GM18505 (cell line): ENCODE results near the gene AJM1.
"Not testable (repeated sequence)": the region's sequence is repeated elsewhere in the genome, so short reads cannot be mapped to it uniquely, and the experiment has no call there.

Experiments used
- ATAC-seq: cut with Tn5 transposase; IDR thresholded peaks from one replicate; pipeline ENCODE4 v1.9.1; 2021; ENCODE audit not compliant: unreplicated experiment
- POLR2A ChIP-seq: IDR thresholded peaks from 4 replicates; pipeline ENCODE4 v1.6.1; 2011; ENCODE audit warnings: borderline replicate concordance; ENCODE audit not compliant: insufficient read depth, insufficient read length; ENCODE audit errors: extremely low read depth

Gene AJM1

DNA sequence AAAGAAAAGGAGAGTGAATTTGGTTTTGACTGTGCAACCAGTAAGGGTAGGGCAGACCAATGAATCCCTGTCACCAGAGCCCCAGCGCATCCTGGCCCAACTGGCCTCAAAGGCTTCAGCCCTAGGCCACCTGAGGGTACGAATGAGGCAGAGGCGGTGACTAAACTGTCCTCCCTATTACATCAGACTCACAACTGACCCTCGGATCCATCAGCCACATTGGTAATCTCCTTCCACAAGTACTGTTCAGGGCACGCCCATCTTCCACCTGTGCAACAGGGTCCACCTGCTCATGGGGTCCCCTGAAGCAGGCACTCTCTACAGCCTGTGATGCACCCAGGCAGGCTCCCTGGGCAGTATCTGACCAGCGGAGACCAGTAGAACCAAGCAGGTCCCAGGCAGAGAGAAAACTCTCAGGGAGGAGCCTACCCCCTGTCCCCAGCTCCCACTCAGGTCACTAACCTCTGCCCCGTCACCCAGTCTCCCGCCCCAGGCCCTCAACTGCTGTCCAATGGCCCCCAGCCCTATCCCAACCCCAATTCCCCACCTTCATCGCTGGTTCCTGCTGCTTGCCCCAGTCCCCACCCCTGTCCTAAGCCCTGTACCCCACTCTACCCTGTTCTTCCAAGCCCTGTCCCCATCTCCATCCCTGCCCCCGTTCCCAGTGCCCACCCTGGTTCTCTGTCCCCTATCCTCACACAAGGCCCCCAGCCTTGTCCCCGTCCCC is 22.9 kb downstream of the AJM1 start:
- ATAC-seq: no peak
- TF ChIP-seq POLR2A: no peak

DNA sequence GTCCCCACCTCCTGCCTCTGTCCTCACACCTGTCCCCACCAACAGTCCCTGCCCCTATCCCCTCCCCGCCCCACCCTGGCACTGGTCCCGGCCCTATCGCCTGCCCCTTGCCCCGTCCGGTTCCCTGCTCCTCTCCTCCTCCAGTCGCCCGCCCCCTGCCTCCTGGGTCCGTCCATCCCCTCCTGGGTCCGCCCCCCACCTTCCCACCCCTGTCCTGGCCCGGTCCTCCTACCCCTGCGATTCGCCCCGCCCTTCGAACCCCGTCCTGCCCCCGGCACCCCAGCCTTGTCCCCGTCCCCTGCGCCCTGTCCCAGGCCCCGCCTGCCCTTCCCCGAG is 23.5 kb downstream of the AJM1 start:
- TF ChIP-seq POLR2A: no peak
- no peak for ATAC-seq

DNA sequence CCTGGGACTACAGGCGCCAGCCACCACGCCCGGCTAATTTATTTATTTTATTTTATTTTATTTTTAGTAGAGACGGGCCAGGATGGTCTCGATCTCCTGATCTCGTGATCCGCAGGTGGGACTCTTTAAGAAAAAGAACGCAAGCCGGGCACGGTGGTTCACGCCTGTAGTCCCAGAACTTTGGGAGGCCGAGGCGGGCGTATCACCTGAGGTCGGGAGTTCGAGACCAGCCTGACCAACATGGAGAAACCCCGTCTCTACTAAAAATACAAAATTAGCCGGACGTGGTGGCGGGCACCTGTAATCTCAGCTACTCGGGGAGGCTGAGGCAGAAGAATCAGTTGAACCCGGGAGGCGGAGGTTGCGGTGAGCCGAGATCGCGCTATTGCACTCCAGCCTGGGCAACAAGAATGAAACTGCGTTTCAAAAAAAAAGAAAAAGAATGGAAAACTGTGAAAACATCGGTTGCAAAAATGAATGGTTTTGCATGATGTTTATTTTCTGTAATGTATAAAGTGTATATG is 24.7 kb downstream of the AJM1 start:
- ATAC-seq: not testable (repeated sequence)

DNA sequence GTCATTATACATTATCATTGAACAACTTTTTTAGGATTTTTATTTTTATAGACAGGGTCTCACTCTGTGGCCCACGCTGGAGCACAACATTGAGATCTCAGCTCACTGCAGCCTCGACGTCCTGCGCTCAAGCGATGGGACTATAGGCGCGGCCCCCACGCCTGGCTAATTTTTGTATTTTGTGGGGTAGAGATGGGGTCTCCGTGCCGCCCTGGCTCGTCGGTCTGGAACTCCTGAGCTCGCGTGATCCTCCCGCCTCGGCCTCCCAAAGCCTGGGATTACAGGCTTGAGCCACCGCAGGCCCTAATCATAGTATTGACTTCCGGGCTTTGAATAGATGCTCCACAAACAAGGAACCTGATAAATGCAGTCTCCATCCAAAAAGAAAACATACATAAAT is 25.2 kb downstream of the AJM1 start:
- no peak for ATAC-seq

DNA sequence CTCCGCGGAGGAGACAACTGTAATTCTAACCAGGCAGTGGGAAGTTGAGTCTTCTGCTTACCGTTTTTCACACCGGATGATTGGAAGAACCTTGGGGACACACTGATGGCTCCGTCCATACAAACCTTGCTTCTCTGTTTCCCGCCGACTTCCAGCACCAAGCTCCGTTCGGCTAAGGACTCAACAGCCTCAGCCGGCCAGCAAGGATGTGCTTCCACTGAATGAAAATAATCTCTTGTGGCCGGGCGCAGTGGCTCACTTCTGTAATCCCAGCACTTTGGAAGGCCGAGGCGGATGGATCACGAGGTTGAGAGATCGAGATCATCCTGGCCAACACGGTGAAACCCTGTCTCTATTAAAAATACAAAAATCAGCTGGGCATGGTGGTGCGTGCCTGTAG is 25.6 kb downstream of the AJM1 start:
- TF ChIP-seq POLR2A: no peak
- ATAC-seq: no peak

More for the DNA sequence above, 25.2 kb downstream of the AJM1 start:
- TF ChIP-seq POLR2A: no peak

DNA sequence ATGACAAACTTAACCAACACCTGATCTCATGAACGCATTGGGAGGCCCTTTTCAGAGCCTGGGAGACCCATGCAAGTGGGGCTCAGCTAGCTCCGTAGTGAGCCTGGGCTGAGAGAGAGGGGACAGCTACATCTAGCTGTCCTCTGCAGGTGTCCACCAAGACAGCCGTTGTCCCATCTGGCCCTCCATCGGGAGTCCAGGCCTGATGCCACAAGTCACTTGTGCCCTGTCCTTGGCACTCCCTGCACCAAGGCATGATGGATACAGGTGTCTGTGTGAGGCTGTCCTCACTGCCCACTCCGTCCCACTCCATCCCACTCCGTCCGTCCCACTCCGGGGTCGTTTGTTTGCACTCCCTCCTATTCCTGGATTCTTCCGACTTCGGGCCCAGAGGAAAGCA is 26.4 kb downstream of the AJM1 start:
- ATAC-seq: no peak
- TF ChIP-seq POLR2A: no peak

DNA sequence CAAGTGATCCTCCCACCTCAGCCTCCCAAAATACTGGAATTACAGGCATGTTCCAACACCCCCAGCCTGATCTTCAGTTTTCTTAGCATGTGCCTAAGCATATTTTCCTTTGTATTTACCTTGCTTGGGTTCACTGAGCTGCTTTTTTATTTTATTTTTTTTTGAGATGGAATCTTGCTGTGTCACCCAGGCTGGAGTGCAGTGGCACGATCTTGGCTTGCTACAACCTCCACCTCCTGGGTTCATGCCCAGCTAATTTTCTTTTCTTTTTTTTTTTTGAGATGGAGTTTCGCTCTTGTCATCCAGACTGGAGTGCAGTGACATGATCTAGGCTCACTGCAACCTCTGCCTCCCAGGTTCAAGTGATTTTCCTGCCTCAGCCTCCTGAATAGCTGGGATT is 27.3 kb downstream of the AJM1 start:
- ATAC-seq: not testable (repeated sequence)

DNA sequence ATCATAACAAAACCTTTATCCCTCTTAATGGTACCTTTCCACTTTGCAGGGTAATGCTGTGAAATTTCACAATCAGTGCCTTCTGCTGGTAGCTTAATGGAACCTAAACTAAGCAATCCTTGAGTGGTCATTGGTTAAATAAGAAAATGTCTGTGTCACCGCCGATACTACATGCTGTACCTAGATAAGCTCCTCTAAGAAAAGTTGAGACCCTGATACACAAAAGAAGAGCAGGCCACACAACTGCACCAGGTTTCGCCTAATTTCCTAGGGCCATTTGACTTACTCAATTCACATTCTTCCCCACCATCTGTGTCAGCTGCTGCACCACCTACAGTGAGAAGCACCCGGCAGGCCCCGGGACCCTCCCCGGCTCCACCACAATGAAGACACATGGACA is 32.9 kb downstream of the AJM1 start:
- no peak for TF ChIP-seq POLR2A
- ATAC-seq: no peak

DNA sequence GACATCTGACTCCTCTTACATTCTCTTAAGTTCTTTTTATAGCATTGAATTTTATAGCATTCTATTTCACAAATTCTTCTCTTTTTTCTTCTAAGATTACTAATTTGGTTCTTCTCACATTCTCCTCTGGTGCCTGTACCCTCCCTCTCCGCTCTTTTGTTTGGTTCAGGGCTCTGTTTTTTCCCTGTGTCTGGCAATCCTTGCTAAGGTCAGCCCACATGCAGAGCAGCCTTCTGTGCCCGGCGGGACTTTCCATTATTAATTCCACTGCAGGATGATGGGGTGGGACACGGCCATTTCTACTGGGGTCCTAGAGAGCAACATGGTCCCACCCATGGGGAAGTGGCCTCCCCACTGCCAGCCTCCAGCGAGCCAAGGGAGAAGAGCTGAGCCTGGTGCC is 34.2 kb downstream of the AJM1 start:
- ATAC-seq: no peak
- TF ChIP-seq POLR2A: no peak

DNA sequence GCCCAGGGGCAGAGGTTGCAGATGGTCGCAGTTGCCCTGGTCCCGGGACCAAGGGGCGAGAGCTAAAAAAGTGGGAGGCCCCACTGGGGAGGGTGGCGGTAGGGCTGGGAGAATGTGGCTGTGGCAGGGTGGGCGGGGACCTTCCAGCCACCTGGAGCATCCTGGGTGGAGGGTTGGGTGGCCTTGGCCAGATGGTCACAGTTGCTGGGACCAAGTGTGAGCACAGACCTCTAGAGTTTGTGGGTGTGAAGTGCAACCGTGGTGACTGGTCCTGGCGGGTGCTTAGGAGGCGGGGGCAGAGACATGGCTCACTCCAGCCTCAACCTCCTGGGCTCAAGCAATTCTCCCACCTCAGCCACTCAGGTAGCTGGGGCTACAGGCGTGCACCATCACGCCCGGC is 38.4 kb downstream of the AJM1 start:
- TF ChIP-seq POLR2A: no peak
- no peak for ATAC-seq

DNA sequence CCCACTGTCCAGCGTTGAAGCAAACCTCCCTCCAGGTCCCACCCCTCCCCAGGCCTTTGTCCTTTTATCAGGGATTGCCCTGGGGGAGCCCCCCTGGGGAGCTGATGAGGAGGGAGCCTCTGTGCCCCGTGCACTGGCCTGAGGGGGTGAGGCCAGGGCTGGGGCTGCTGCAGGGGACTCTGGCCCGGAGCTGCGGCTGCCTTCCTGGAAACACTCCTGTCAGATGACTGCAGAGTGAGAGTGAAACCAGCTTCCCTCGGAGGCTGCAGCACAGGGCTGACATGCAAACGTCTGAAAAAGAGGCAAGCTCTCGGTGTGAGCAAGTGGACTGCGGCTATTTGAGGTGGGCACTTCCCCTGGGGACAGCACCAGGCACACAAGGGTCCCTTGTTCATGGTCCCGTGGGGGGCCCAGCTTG is 39.4 kb downstream of the AJM1 start:
- TF ChIP-seq POLR2A: peak; percentile 43
- ATAC-seq: no peak

DNA sequence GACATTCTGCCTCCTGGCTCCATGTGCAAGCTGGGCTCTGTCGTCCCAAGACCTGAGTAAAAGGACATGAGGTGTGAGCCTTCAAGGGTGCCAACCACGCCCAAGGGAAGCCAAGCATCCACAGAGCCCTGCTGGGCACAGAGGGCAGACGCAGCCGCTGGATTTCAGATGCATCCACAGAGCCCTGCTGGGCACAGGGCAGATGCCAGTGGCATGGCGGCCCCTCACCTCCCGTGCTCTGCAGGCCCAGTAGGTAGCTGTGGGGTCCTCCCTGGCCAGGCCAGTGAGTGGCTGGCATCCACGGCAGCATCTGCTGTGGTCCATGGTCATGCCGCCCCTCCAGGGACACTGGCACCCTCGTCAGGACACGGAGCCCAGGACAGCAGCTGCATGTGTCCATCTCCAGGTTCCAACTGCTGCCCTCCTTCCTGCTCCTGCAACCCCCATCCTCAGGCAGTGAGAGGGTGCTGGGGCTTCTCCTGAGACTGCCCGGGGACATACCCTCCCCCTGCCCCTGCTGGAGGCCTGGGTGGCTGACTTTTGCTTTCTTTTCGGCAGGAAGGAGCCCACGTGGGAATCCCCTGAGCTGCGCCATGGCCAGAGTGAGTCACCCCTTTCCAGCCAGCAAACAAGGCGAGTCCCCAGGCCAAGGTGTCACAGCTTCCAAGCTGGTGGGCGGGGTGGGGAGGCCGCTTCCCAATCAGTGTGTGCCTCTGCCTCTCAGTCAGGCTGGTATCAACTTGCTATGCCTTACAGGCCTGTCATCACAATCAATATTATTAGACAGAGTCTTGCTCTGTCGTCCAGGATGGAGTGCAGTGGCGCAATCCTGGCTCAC is 40.0 kb downstream of the AJM1 start:
- no peak for ATAC-seq

DNA sequence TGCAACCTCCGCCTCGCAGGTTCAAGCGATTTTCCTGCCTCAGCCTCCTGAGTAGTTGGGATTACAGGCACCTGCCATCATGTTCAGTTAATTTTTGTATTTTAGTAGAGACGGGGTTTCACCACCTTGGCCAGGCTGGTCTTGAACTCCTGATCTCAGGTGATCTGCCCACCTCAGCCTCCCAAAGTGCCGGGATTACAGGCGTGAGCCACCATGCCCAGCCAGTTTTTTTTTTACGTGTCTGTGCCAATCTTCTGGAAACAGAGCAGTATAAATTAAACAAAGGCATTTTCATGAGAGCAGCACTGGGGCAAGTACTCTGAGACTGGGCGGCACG is 40.6 kb downstream of the AJM1 start:
- ATAC-seq: not testable (repeated sequence)

More for the DNA sequence above, 40.0 kb downstream of the AJM1 start:
- peak; percentile 41 for TF ChIP-seq POLR2A

DNA sequence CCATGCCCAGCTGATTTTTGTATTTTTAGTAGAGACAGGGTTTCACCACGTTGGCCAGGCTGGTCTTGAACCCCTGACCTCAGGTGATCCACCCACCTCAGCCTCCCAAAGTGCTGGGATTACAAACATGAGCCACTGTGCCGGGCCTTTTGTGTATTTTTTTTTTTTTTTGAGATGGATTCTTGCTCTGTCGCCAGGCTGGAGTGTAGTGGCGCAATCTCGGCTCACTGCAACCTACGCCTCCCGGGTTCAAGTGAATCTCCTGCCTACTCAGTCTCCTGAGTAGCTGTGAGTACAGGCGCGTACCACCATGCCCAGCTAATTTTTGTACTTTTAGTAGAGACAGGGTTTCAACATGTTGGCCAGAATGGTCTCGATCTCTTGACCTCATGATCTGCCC is 41.4 kb downstream of the AJM1 start:
- ATAC-seq: not testable (repeated sequence)
